Erythroblast (primary cell): Measurements from ENCODE around the gene OTOR.

Source experiments
- DNase-seq, 2 experiments: peaks; one replicate each; lab custom pipeline; 2025; lab: John Stamatoyannopoulos, UW
- GATA1 ChIP-seq: IDR thresholded peaks from 2 replicates; pipeline ENCODE4 v1.6.1; 2011; ENCODE audit warnings: low read depth, mild to moderate bottlenecking, control low read depth, low read length, moderate library complexity
- POLR2A ChIP-seq: IDR thresholded peaks from 2 replicates; pipeline ENCODE4 v1.6.1; 2011; ENCODE audit warnings: mild to moderate bottlenecking, low read length

OTOR gene, protein sequence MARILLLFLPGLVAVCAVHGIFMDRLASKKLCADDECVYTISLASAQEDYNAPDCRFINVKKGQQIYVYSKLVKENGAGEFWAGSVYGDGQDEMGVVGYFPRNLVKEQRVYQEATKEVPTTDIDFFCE

DNA sequence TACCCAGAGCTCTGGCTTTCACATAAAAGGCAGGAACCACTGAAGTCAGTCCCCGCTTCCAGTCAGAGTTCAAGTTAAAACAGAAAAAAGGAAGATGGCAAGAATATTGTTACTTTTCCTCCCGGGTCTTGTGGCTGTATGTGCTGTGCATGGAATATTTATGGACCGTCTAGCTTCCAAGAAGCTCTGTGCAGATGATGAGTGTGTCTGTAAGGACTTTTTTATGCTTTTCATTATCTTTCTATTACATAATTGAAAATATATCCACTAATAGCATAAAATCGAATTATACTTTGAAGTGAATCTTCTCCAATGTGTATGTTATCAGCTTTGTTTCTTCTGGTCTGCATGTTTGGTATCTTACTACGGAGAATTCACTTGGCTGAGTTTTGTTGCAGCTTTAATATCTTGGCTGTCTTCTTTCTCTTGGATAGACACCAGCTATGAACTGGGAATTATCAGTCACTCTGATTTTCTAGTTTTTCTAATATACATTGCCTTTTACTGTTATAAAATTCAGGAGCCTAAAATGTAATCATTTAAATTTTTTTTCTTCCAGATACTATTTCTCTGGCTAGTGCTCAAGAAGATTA, at the start of gene OTOR:
OTOR (plus strand) TSS at position 51 of the 593 bp plus-strand sequence; CDS start at position 95, 44 bp downstream.
- TF ChIP-seq POLR2A (no peak), GATA1 (no peak)
- no peak for DNase-seq

DNA sequence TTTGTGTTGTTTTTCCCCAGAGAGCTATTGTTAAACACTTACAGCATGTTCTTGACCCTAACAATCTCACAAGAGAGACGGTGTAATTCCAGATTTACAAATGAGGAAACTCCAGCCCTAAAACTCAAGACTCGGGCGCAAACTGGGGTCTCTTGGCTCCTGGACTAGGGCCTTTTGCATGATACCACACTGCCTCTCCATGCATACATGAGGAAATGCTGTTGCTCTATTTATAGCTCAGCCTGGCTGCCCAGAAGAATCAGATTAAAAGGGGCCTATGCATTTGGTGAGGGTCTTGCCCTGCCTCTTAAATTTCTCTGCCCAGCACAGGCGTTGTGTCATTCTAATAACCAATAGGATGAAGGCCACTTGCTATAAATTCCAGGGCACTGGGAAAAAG, 48.9 kb upstream of the OTOR start:
- TF ChIP-seq GATA1, result no peak
- TF ChIP-seq POLR2A, result no peak
- no peak for DNase-seq

DNA sequence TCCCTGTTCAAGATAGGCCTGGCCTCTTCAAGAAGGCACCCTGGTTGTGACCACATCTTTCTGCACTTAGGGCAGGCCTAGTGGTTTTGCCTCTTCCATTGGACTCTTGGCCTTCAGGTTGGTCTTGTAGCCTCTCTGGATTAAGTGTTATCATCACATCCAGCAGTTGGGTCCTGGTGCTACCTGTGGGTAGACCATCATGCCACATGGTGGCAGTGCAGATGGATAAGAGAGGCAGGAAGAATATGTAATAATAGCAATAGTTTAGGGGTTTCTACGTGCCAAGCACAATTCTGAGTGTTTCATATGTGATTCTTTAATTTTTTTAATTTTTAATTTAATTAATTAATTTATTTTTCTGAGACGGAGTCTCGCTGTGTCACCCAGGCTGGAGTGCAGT, 46.9 kb upstream of the OTOR start:
- DNase-seq, result peak in 1 of 2 experiments; percentile 4
- TF ChIP-seq GATA1 (no peak), POLR2A (no peak)

DNA sequence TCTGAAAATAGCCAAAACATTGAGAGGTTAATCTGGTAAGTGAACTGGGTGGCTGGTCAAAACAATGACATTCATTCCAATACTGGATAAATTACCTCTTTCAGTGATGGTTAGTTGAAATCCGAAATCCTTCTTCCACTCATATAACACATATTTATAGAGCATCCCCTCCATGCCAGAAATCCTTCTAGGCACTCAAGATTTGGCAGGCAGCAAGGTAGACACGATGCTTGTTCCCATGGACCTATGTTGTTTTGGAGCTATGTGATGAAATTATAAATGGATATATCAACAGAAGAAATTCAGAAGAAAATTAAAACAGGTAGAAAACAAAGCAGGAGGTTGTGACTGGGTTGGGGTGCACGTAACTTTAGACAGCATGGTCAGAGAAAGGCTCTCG, 44.6 kb upstream of the OTOR start:
- DNase-seq, result no peak
- TF ChIP-seq GATA1, result no peak

DNA sequence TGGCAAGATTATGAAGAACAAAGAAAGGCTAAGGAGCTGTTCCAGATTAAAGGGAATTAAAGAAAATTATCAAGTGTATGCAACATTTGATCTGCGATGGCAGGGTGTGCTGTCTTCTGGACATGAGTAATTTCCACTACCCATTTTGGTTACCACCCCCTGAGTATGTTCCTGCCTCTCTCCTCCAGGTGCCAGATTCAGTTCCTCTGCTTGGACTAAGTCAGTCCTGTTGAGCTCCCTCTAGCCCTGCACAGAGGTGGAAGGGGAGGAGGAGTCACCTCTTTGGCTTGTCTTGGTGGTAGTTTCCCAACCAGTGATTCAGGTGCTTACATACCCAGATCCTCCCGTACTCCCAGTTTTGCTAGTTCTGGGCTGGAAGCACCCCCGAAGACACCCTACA, 40.5 kb upstream of the OTOR start:
- DNase-seq, result no peak
- TF ChIP-seq POLR2A (no peak), GATA1 (no peak)

DNA sequence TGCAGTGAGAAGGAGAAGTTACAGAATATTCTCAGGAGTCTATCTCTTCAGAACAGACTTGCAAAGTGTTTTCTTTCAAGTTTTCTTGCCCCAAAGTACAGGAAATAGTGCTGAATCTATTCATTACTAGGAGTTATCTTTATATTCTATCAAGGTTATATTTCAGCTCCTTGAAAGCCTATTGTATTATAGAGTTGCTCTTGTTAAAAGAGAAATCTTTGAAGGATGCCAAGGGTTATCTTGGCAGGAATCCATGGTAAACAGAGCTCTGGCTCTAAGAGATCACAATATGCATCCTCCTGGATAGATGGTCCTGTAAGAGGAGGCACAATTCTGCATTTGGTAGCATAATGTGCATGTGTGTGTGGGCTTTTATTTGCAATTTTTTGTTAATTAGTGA, 39.6 kb upstream of the OTOR start:
- TF ChIP-seq GATA1 (no peak), POLR2A (no peak)
- DNase-seq, result no peak

DNA sequence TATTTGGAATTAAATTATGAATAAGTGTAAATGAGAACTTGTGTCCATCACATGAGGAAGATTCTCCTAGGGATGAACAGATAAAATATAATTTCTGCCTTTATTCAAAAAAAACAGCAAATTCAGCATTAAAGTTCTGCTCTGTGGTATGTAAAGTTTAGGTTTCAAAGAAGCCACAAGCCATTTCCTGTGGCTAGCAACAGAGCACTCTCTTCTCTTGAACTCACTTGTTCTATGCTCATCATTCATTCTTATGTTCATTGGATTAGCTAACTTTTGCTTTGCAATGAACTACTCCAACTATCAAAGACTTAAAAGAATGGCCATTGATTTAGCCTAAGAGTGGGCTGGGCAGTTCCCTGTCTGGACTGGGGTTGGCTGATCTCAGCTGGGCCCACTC, 39.1 kb upstream of the OTOR start:
- DNase-seq, result no peak
- TF ChIP-seq GATA1 (no peak), POLR2A (no peak)

DNA sequence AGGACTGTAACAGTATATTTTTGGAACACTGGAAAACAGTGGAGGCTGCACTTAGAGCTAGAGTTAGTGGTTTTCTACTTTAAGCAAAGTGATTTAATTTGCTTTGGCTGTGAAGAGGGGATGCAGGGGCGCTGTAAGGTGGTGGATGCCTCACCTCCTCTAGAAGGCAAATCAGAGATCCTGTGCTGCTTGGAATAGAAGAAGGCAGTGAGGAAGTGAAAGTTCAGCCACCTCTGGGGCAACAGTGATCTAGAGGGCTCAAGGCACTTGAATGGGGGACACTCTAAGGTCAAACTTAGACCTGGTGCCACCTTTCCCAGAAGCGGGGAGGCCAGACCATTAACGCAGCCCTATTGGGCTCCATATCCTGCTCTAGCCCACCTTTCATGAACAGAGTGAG, 37.4 kb upstream of the OTOR start:
- TF ChIP-seq POLR2A (no peak), GATA1 (no peak)
- no peak for DNase-seq

DNA sequence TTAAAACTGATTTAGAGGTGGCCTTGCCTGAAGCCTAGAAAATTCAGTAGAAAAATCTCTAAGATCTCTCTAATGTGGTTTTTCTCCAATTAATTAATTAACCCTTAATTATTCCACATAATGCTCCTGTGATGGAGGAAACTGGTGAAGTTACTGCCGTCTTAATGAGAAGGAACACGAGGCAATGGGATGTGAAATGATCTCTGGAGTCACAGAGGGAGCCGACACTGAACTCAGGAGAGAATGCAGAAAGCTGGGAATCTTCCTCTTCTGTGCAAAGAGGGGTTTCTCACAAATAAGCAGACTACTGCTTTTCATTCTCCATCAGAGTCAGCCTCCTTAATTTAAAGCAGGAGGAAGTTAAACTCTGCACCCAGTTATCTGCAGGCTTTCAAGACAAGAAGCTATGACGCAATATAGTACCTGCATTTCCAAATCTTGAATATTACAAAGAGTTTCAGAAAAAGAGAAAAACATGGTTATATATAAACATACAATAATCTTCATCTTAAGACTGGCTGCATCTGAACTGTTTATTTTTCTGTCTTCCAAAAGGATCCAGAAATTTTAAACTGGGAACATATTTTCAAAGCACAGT, 36.4 kb upstream of the OTOR start:
- TF ChIP-seq GATA1 (no peak), POLR2A (no peak)
- no peak for DNase-seq

DNA sequence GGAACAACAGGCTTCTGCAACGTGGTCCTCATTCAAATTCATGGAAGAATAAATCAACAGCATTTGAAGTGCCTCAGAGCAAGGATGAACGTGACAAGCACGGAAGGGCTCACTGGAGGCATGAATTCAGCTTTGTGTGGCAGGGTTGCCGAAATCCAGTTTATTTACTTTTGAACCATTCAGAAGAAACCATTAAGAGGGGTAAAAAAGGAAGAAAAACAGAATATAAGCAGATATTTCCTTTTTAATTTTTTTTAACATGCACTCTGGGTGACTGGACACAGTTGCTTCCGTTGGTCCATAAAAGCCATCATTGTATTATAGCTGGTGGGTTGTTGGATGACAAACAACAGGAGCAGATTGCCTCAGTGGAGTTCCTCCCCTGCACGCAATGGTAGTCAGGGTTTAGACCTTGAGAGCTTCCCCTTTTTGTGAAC, 35.6 kb upstream of the OTOR start:
- TF ChIP-seq POLR2A (no peak), GATA1 (no peak)

DNA sequence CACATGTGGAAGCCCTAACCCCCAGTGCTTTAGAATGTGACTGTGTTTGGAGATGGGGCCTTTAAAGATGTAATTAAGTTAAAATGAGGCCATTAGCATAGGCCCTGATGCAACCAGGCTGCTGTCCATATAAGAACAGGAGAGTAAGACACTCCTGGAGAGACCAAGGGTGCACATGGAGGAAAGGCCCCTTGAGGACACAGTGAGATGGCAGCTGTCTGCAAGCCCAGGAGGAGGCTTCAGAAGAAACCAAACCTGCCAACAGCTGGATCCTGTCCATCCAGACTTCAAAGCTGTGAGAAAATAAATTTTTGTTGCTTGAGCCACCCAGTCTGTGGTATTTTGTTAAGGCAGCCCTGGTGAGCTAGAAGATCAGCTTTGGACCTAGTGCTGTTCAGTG, 35.1 kb upstream of the OTOR start:
- DNase-seq, result no peak
- TF ChIP-seq POLR2A (no peak), GATA1 (no peak)

More for the DNA sequence above, 35.6 kb upstream of the OTOR start:
- no peak for DNase-seq

DNA sequence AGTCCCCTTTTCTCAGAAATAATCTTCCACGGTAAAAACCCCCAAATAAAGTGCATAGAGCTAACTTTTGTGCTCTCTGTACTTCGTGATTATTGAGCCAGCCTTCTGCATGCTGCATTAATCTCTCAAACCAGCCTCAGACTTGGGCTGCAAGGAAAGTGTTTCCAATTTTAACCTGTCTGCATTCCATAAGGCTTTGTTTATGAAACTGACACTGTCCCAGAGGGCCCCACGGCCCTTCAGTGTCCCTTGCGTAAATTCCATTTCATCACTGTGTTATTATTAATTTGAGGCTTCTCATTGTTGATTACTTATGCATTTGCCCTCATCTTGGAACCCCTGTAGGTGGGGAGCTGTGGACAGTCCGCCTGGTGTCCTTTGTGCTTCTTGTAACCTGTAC, 33.9 kb upstream of the OTOR start:
- DNase-seq, result no peak
- TF ChIP-seq GATA1 (no peak), POLR2A (no peak)

DNA sequence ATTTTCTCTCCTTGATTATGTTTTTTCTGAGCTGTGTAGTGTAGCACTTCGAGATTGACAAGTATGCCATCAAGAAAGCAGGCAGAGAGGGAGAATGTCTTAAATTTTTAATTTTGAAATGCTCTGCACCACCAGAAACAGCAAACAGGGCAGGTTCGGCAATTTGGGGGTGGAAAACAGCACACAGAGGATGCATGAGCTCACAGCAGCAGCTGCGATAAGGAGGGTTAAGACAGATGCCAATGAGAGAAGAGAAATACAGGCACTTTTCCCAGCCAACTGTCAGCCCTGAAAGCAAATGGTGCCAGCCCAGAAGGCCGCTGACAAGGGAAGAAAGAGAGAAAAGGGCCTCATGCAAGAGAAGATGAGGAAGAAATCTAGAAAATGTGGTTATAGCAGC, 33.4 kb upstream of the OTOR start:
- TF ChIP-seq POLR2A (no peak), GATA1 (no peak)
- DNase-seq, result no peak

DNA sequence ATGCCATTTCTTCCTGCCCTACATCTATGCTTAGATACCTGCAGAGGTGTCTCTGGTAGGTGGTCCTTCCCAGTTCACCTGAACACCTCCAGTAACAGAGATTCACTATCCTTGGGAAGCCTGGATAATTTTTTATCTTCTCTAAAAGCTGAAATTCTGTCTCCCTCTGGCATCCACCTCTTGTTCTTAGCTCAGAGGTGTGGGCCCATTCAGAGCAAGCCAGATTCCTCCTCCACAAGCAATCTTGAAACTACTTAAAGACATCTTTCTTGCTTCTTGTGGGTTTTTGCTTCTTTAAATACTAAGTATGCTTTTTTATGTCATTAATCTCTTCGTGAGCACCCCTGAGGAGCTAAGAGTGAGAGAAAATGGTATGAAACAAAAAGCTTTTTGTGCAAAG, 28.7 kb upstream of the OTOR start:
- TF ChIP-seq GATA1, result no peak
- no peak for TF ChIP-seq POLR2A
- no peak for DNase-seq

DNA sequence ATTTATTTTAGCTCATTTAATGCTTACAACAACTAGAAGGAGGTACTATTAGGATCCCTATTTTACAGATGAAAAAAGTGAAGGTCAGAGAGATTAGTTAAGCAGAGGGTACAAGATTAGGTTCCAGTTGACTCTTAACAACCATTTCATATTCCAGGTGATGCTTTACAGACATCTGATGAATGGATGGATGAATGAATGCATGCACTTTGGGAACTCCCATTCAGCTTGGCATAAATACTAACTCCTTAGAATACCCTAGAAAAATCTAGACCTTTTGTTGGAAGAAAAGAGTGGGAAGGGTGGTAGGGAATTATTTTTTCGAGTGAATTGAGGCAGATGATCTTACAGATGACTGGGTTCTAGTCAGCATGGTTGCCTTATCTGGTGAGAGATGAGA, 19.1 kb upstream of the OTOR start:
- no peak for DNase-seq
- no peak for TF ChIP-seq POLR2A
